HL-60/S4 treated with retinoic acid at 250 ng/mL for 4 days and 3 days (cell line): ENCODE data around the gene ACVR2B.

Source experiments
- in situ Hi-C: fragments of 300-500 bp; cut with MboI; formaldehyde crosslinking; loops from 2 replicates; pipeline ENCODE4 v1.7.0; 2022; ENCODE audit warnings: low sequenced_read_pairs

ACVR2B gene

GRCh38 chr3:38480093-38480445, 26.4 kb downstream of the ACVR2B start:
- in situ Hi-C loops: no loop called here

GRCh38 chr3:38480930-38481329, 27.2 kb downstream of the ACVR2B start:
- in situ Hi-C loops: no loop called here

- in situ Hi-C loops: no loop called here
Observed at GRCh38 chr3:38482951-38483350, 29.3 kb downstream of the ACVR2B start.

- in situ Hi-C loops: no loop called here
Observed at GRCh38 chr3:38487323-38487722, 33.6 kb downstream of the ACVR2B start.

- in situ Hi-C loops: no loop called here
Observed at GRCh38 chr3:38488949-38489348, 35.3 kb downstream of the ACVR2B start.

- in situ Hi-C loops: no loop called here
Observed at GRCh38 chr3:38489766-38490165, 36.1 kb downstream of the ACVR2B start.

GRCh38 chr3:38490281-38491030, 36.8 kb downstream of the ACVR2B start:
- in situ Hi-C loops: no loop called here

- in situ Hi-C loops: no loop called here
Observed at GRCh38 chr3:38491215-38491614, 37.5 kb downstream of the ACVR2B start.

- in situ Hi-C loops: no loop called here
Observed at GRCh38 chr3:38493031-38493430, 39.3 kb downstream of the ACVR2B start.

GRCh38 chr3:38496131-38496910, 42.6 kb downstream of the ACVR2B start, which contains the start of gene EXOG:
TSS of gene EXOG (plus strand) at chr3:38496340. CDS start at chr3:38496368, 28 bp downstream.
- in situ Hi-C loops: no loop called here

GRCh38 chr3:38497031-38497430, 43.3 kb downstream of the ACVR2B start:
- in situ Hi-C loops: no loop called here

- in situ Hi-C loops: no loop called here
Observed at GRCh38 chr3:38500688-38501417, 47.2 kb downstream of the ACVR2B start.

- in situ Hi-C loops: no loop called here
Observed at GRCh38 chr3:38507120-38507519, 53.4 kb downstream of the ACVR2B start.

- in situ Hi-C loops: no loop called here
Observed at GRCh38 chr3:38509732-38510131, 56.0 kb downstream of the ACVR2B start.

GRCh38 chr3:38510631-38511030, 56.9 kb downstream of the ACVR2B start:
- in situ Hi-C loops: no loop called here

GRCh38 chr3:38511546-38511945, 57.9 kb downstream of the ACVR2B start:
- in situ Hi-C loops: no loop called here

GRCh38 chr3:38515367-38515766, 61.7 kb downstream of the ACVR2B start:
- in situ Hi-C loops: no loop called here

GRCh38 chr3:38516669-38517068, 63.0 kb downstream of the ACVR2B start:
- in situ Hi-C loops: no loop called here

- in situ Hi-C loops: no loop called here
Observed at GRCh38 chr3:38519000-38519399, 65.3 kb downstream of the ACVR2B start.

- in situ Hi-C loops: no loop called here
Observed at GRCh38 chr3:38519651-38520050, 66.0 kb downstream of the ACVR2B start.

- in situ Hi-C loops: no loop called here
Observed at GRCh38 chr3:38521391-38521987, 67.8 kb downstream of the ACVR2B start.
